Measurements from ENCODE around the gene OGFR.

Gene OGFR

DNA sequence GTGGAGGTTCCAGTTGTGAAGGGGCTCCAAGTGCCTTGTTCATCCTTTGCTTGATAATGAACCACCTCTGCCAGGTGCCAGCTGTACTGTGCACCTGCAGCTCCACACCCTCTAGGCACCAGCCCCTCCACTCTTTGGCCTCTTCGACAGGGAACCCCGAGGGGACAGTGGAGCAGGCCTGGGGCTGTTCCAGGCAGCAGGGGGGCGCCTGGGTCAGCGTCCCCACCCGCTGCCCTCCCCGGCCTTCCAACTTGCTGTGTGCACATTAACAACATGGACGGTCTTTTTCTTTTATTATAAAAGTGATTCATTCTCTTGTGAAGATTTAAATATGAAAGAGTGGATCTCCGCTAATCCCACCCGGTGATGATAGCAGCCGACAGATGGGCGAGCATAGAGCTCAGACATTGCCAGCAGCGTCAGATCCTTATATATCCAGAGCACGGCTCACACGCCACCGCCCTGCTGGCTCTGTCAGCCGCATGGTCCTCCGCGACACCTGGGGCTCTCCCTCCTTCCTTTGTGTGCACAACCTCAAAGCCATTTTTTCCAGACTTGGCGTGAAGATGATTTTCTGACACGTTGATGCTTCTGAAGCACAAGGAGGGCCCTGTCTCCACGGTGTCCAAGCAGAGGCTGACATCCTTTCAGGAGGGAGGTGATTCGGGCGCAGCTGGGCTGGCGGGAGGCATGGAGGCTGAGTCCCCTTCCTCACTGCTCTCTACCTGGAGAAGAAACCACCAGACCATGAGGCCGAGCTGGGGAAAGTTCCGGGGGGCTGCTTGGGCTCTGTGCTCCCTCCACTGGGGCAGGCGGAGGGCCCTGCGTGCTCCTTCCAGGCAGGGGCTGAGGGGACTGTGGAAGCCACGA is 30.6 kb upstream of the OGFR start:
- Mint-ChIP-seq H3K27ac (peak overlapping the region; percentile 69), H3K27me3 (no peaks in the 10 kb centered on the region), H3K9me3 (no peaks in the 10 kb centered on the region), H3K36me3 (ENCODE audit: low read depth) (no peaks in the 10 kb centered on the region), H3K4me1 (ENCODE audit: low read depth) (peaks cover 43% of the 10 kb centered on the region), H3K4me3 (no peak overlapping the region)
- no peak for DNase-seq

DNA sequence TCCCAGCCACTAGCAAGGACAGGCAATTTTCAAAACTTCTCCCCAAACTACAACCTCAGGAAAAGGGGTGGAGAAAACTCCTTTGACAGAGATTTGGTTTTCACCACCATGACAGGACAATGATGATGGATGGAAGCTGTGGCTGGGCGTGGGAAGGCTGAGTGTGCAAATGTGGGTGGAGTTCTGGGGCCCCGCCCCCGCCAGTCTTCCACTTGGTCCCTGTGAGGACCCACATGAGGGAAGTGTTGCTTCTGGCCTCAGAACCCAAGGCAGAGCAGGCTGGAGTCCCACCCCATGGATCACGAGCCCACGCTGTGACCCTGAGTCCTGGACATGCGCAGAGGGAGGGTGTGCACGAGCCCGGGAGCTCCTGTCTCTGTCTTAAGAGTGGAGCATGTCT is 29.9 kb upstream of the OGFR start:
- Mint-ChIP-seq H3K4me3 (no peak overlapping the region), H3K27me3 (no peaks in the 10 kb centered on the region), H3K4me1 (ENCODE audit: low read depth) (peaks cover 43% of the 10 kb centered on the region), H3K27ac (peak overlapping the region; percentile 69), H3K9me3 (no peaks in the 10 kb centered on the region), H3K36me3 (ENCODE audit: low read depth) (no peaks in the 10 kb centered on the region)
- no peak for DNase-seq

DNA sequence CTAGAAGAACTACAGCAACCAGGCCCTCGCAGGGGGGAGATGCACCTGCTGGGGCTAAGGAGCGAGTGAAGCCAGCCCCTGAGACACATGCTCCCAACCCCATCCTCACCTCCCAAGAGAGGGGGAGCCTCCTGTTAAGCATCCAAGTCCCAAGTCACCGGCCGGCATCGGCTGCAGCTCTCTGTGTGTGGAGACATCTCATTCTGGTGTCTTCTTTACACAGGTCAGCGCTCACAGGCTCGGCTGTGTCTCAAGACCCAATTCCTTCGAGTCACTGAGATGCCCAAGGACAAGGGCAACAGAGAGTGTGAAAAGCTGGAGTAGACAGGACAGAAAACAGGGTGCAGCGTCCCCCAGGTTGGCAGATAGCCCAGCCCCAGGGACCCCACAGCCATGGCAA is 29.4 kb upstream of the OGFR start:
- Mint-ChIP-seq H3K27me3 (no peaks in the 10 kb centered on the region), H3K4me1 (ENCODE audit: low read depth) (peaks cover 43% of the 10 kb centered on the region), H3K36me3 (ENCODE audit: low read depth) (no peaks in the 10 kb centered on the region), H3K27ac (peak overlapping the region; percentile 69), H3K4me3 (no peak overlapping the region), H3K9me3 (no peaks in the 10 kb centered on the region)
- no peak for DNase-seq

DNA sequence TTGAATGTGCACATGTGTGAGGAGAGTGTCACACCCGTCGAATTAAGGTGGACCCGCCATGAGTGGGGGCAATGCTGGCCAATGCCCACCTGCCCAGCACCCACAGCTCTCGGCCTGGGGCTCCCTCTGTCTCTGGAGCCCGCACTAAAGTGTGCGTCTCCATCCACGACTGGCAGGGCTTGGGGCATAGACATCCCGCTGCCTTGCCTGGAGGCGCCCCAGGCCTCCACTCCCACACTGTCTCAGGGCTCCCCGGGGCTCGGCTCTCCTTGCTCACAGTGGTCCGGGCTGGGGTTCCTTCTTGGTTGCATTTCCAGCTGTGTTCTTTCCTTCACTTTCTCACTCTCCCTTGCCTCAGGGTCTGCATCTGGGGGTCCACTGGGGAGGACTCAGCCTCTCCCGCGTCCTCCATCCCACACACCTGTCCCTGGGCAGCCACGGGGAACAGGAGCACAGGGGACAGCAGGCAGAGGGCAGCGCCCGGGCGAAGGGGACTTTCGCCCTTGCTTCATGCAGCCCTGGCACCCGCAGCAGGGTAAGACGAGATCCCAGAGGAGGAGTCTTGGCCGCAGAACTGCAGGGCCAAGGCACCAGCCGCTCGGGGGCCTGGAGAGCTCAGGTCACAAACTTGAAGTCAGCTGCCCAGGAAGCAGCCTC is 28.5 kb upstream of the OGFR start:
- H3K36me3 Mint-ChIP-seq (ENCODE audit: low read depth), result no peaks in the 10 kb centered on the region
- H3K27me3 Mint-ChIP-seq, result no peaks in the 10 kb centered on the region
- peak overlapping the region; percentile 52 for H3K4me3 Mint-ChIP-seq
- H3K9me3 Mint-ChIP-seq, result no peaks in the 10 kb centered on the region
- DNase-seq, result no peak
- H3K27ac Mint-ChIP-seq, result peak overlapping the region; percentile 95
- peaks cover 43% of the 10 kb centered on the region for H3K4me1 Mint-ChIP-seq (ENCODE audit: low read depth)

DNA sequence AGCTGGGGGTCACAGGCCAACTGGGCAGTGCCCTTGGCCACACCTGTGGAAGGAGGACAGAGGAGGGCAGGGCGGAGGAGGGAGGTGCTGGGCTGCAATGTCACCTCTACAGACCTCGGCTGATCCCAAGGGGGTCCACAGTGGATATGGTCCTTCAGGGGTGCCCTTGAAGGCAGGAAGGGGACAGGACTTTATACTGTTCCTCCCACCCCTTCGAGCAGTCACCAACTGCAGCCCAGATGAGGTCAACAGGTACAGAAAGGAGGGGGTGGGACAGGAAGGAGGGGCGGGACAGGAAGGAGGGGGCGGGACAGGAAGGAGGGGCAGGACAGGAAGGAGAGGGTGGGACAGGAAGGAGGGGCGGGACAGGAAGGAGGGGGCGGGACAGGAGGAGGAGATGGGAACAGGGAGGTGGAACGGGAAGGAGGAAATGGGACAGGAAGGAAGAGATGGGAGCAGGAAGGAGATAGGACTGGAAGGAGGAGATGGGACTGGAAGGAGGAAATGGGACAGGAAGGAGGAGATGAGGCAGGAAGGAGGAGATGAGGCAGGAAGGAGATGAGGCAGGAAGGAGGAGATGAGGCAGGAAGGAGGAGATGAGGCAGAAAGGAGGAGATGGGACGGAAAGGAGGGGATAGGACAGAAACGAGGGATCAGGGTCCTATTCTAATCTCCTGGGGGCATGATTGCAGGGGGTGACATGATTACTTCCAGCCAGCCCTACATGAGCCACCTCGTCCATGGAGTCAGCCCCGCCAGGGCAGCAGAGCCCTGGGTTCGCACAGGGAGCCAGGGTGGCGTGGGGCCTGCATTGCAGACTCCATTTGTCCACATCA is 27.7 kb upstream of the OGFR start:
- H3K4me1 Mint-ChIP-seq (ENCODE audit: low read depth), result peaks cover 43% of the 10 kb centered on the region
- no peaks in the 10 kb centered on the region for H3K36me3 Mint-ChIP-seq (ENCODE audit: low read depth)
- H3K9me3 Mint-ChIP-seq, result no peaks in the 10 kb centered on the region
- H3K27ac Mint-ChIP-seq, result peak overlapping the region; percentile 95
- no peaks in the 10 kb centered on the region for H3K27me3 Mint-ChIP-seq
- DNase-seq, result peak; percentile 70
- H3K4me3 Mint-ChIP-seq, result peak overlapping the region; percentile 52

DNA sequence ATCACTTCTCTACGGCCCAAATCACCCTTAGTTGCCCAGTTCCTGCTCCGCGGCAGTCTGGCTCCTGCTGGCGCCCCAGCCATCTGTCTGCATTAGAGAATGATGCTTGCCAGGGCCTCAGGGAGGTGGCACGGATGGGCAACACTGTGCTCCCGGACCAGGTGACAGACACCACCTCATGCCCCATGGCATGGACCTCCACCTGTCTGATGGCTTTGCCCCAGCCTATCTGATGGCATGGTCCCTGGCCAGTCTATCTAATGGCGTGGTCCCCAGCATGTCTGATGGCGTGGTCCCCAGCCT is 27.2 kb upstream of the OGFR start:
- no peaks in the 10 kb centered on the region for H3K36me3 Mint-ChIP-seq (ENCODE audit: low read depth)
- H3K27ac Mint-ChIP-seq, result peak overlapping the region; percentile 95
- H3K9me3 Mint-ChIP-seq, result no peaks in the 10 kb centered on the region
- H3K4me1 Mint-ChIP-seq (ENCODE audit: low read depth), result peaks cover 43% of the 10 kb centered on the region
- H3K4me3 Mint-ChIP-seq, result no peak overlapping the region
- H3K27me3 Mint-ChIP-seq, result no peaks in the 10 kb centered on the region
- no peak for DNase-seq

DNA sequence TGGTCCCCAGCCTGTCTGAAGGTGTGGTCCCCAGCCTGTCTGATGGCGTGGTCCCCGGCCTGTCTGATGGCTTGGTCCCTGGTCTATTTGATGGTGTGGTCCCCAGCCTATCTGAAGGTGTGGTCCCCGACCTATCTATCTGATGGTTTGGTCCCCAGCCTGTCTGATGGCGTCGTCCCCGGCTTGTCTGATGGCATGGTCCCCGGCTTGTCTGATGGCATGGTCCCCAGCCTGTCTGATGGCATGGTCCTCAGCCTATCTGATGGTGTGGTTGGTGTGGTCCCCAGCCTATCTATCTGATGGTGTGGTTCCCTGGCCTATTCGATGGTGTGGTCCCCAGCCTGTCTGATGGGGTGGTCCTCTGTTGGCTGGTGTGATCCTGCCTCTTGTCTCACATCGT is 26.6 kb upstream of the OGFR start:
- Mint-ChIP-seq H3K36me3 (ENCODE audit: low read depth) (no peaks in the 10 kb centered on the region), H3K27ac (peak overlapping the region; percentile 26), H3K4me1 (ENCODE audit: low read depth) (peaks cover 40% of the 10 kb centered on the region), H3K27me3 (no peaks in the 10 kb centered on the region), H3K4me3 (no peak overlapping the region), H3K9me3 (no peaks in the 10 kb centered on the region)
- DNase-seq, result no peak

DNA sequence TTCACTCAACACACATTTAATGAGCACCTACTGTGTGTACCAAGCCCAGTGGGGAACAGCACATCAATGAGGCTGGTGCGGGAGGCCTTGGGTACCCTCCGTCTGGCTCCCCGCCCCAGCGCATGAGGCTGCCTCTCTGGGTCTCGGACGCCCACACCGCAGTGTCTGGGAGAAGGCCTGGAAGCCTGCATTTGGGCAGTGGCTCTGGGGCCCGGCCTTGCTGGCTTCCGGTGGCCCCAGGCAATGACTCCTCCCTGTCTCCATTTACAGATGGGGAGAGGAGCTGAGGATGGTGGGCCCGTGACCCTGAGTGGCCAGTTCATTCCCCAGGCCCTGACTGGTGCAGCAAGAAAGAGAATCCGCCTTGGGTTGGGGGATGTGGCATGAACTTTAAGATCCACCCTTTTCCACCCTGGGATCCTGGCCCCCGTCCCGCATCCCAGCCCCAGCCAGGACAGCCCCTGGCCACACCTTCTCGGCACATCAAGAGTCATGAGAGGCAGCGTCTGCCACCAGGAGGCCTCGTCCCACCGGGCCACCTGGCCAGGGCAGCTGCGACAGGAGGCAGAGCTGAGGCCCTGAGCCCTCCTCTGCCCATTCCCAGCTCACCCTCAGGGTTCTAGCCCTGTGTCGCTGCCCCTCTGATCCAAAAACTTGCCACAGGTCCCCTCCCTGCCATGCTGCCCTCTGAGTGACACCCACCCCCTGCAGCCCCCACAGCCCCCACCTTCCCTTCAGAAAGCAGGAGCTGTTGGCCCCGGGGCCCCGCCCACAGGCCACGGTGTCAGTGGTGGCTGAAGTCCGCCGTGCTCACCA is 25.8 kb upstream of the OGFR start:
- Mint-ChIP-seq H3K4me3 (no peak overlapping the region), H3K4me1 (ENCODE audit: low read depth) (peaks cover 35% of the 10 kb centered on the region), H3K27ac (peak overlapping the region; percentile 26), H3K36me3 (ENCODE audit: low read depth) (no peaks in the 10 kb centered on the region), H3K27me3 (no peaks in the 10 kb centered on the region), H3K9me3 (no peaks in the 10 kb centered on the region)
- no peak for DNase-seq

DNA sequence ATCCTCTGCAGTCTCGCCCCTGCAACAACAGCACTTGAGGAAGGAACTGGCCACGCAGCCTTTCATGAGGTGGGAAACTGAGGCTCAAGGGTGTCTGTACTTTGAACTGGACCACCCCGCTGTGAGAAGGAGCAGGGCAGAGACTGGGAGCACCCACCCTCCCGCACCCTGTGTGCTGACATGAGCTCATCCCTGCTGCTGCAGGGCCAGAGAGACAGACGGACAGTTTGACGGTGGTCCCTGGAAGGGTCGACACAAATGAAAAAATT is 25.3 kb upstream of the OGFR start:
- Mint-ChIP-seq H3K27ac (no peak overlapping the region), H3K27me3 (no peaks in the 10 kb centered on the region), H3K4me1 (ENCODE audit: low read depth) (peaks cover 31% of the 10 kb centered on the region), H3K9me3 (no peaks in the 10 kb centered on the region), H3K36me3 (ENCODE audit: low read depth) (no peaks in the 10 kb centered on the region), H3K4me3 (no peak overlapping the region)
- DNase-seq, result no peak

DNA sequence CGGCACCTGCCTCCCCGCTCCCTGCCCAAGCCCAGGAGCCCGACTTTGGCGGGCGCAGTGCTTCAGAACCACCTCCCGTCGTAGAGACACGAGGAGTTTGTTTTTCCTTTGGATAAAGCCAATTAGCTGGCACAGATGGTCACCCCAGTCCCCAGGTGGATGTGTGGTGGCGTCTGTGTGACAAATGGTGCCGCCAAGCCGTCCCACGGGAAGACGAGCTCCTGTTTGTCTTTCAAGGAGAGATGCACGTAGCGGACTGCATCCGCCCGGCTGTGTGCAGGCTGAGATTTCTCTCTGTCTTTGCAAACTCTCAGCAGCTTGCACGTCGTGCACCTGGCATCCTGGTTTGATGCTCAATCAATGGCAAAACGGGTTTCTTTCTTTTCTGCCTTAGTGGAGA is 24.4 kb upstream of the OGFR start:
- no peak overlapping the region for H3K27ac Mint-ChIP-seq
- peaks cover 22% of the 10 kb centered on the region for H3K4me1 Mint-ChIP-seq (ENCODE audit: low read depth)
- no peaks in the 10 kb centered on the region for H3K9me3 Mint-ChIP-seq
- no peaks in the 10 kb centered on the region for H3K36me3 Mint-ChIP-seq (ENCODE audit: low read depth)
- H3K4me3 Mint-ChIP-seq, result no peak overlapping the region
- no peak for DNase-seq
- H3K27me3 Mint-ChIP-seq, result no peaks in the 10 kb centered on the region

DNA sequence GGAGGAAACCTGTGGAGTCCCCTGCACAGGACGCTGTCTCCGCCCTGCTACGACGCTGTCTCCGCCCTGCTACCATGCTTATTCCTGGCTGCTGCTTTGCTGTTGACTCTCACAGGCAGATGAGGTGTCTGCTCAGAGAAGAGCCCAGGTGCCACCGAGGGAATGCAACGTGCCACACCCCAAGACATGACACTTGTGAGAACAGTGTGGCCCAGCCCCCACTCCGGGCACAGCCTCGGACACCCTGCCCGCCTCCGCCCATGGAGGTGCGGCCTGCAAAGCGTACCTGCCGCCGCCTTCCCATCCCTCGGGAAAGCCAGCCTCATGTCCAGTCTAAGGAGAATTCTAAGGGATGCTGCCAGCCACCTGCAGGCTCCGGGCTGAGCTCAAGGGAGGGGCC is 23.9 kb upstream of the OGFR start:
- H3K4me1 Mint-ChIP-seq (ENCODE audit: low read depth), result peaks cover 17% of the 10 kb centered on the region
- H3K27me3 Mint-ChIP-seq, result no peaks in the 10 kb centered on the region
- H3K27ac Mint-ChIP-seq, result no peak overlapping the region

DNA sequence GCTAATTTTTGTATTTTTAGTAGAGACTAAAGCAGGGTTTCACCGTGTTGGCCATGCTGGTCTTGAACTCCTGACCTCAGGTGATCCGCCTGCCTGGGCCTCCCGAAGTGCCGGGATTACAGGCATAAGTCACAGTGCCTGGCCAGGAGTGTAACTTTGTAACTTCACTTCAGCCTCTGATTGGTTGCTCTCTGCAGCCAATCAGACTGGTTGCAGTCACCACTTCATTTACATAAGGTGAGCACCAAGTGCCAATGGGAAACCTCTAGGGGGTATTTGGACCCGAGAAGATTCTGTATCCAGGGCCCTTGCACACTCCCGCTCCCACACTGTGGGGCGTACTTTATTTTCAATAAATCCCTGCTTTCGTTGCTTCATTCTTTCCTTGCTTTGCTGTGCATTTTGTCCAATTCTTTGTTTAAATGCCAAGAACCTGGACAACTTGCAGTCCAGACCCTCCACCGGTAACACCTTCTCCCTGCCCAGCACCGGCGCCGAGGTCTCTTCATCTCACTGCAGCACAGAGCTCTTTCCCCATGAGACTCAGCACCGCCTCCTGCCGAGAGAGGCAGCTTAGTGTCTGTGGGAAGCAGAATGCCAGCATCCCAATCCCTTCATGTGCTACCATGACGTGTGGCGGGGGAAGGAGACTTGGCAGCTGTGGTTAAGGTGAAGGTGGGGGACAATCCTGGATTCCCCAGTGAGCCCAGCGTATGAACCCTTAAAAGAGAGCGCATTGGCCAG is 22.3 kb upstream of the OGFR start:
- DNase-seq, result no peak
- Mint-ChIP-seq H3K4me1 (ENCODE audit: low read depth) (peaks cover 5% of the 10 kb centered on the region), H3K27me3 (no peaks in the 10 kb centered on the region), H3K4me3 (no peak overlapping the region), H3K27ac (no peak overlapping the region), H3K36me3 (ENCODE audit: low read depth) (no peaks in the 10 kb centered on the region), H3K9me3 (no peaks in the 10 kb centered on the region)

More for the DNA sequence above, 23.9 kb upstream of the OGFR start:
- Mint-ChIP-seq H3K36me3 (ENCODE audit: low read depth) (no peaks in the 10 kb centered on the region), H3K4me3 (no peak overlapping the region), H3K9me3 (no peaks in the 10 kb centered on the region)
- DNase-seq, result no peak

DNA sequence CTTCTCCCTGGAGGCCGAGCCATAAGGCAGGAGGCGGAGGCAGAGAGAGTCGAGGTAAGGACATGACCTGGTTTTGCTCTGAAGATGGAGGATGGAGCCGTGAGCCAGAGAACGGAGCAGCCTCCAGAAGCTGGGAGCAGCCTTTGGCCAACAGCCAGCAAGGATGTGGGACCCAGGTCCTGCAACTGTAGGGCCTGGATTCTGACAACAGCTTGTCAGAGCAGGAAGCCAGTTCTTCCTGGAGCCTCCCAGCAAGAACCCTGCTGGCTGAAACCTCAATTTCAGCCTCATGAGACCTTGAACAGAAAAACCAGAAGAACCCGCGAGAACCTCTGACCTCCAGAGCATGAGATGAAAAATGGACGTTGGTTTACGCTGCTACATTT is 21.7 kb upstream of the OGFR start:
- Mint-ChIP-seq H3K4me3 (no peak overlapping the region), H3K4me1 (ENCODE audit: low read depth) (peaks cover 7% of the 10 kb centered on the region), H3K27me3 (no peaks in the 10 kb centered on the region), H3K36me3 (ENCODE audit: low read depth) (no peaks in the 10 kb centered on the region), H3K27ac (no peak overlapping the region), H3K9me3 (no peaks in the 10 kb centered on the region)
- DNase-seq, result no peak

DNA sequence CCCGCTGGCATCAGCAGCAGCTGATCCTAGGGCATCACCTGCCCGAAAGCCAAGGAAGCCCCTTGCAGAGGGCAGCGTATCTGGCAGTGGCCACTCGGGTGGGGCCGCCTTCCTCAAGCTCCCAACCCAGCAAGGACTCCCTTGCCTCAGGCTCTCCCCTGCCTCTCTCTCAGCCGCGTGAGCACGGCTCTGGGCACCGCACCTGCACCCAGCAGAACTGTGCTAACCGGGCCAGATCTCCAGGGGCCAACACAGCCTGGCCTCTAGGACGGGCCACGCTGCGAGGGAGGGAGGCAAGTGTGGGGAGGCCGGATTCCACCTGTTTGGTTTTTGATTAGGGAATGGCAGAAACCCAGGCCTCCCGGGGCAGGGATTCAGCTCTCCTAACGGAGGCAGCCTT is 20.1 kb upstream of the OGFR start:
- no peak for DNase-seq
- H3K36me3 Mint-ChIP-seq (ENCODE audit: low read depth), result no peaks in the 10 kb centered on the region
- no peaks in the 10 kb centered on the region for H3K9me3 Mint-ChIP-seq
- H3K27me3 Mint-ChIP-seq, result no peaks in the 10 kb centered on the region
- no peak overlapping the region for H3K4me3 Mint-ChIP-seq
- peaks cover 7% of the 10 kb centered on the region for H3K4me1 Mint-ChIP-seq (ENCODE audit: low read depth)
- H3K27ac Mint-ChIP-seq, result no peak overlapping the region

Measured in activated T-cell treated with anti-CD3 and anti-CD28 coated beads, Interleukin-2, amount 50 U/mL, for 24 hours (primary cell).